ENCODE measurements around the gene OR13J1.

DNA sequence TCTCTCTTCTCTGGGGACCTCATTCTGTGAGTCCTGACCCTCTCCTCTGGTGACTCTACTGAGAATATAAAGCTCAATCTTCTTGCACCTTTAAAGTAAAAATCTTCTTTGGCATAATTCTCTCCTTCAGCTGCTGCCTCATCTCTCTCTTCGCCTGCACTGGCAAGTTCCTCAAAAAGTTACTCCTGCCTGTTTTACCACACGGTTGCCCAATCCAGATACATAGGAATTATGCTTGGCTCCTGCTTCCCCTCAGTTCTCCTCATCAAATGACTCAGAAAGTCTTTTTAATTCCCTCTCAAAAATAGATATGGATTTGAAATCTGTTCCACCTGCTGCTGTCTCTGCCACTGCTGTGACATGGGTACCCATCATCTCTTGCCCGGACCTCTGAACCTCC lies 21.4 kb upstream of the OR13J1 start:
- TF ChIP-seq, protein P1, sequence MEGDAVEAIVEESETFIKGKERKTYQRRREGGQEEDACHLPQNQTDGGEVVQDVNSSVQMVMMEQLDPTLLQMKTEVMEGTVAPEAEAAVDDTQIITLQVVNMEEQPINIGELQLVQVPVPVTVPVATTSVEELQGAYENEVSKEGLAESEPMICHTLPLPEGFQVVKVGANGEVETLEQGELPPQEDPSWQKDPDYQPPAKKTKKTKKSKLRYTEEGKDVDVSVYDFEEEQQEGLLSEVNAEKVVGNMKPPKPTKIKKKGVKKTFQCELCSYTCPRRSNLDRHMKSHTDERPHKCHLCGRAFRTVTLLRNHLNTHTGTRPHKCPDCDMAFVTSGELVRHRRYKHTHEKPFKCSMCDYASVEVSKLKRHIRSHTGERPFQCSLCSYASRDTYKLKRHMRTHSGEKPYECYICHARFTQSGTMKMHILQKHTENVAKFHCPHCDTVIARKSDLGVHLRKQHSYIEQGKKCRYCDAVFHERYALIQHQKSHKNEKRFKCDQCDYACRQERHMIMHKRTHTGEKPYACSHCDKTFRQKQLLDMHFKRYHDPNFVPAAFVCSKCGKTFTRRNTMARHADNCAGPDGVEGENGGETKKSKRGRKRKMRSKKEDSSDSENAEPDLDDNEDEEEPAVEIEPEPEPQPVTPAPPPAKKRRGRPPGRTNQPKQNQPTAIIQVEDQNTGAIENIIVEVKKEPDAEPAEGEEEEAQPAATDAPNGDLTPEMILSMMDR (IDR thresholded peaks at IDR 0.05) = no peak
- TF ChIP-seq POLR2A (IDR thresholded peaks at IDR 0.05) (no peak), POLR2AphosphoS5 (IDR thresholded peaks at IDR 0.05) (no peak)

Data from breast epithelium (tissue), 3 donors.